Smooth muscle cell (in vitro differentiated cells): ENCODE data around the gene SHISA7. TPM values are rescaled to one million over a fixed set of nuclear protein-coding genes. Genes with fewer than 3 reads are reported as not detected.

ENCODE experiments used
- DNase-seq: peaks from one replicate; lab custom pipeline; 2025; ENCODE audit not compliant: unreplicated experiment; lab: John Stamatoyannopoulos, UW
- H2AFZ ChIP-seq: fragments of 200-600 bp; sonication (generic); 2 replicates; pipeline ENCODE4 v1.6.0; 2016; ENCODE audit warnings: antibody characterized with exemption, low read depth, mild to moderate bottlenecking
- H3F3A ChIP-seq: fragments of 200-600 bp; sonication (generic); 2 replicates; pipeline ENCODE4 v1.6.0; 2017; ENCODE audit warnings: antibody characterized with exemption, low read depth
- H3K27ac ChIP-seq: fragments of 200-600 bp; sonication (generic); 2 replicates; pipeline ENCODE4 v1.5.1; 2016; ENCODE audit warnings: low read depth, mild to moderate bottlenecking
- H3K27me3 ChIP-seq: fragments of 200-600 bp; sonication (generic); 2 replicates; pipeline ENCODE4 v1.6.1; 2016; ENCODE audit warnings: low read depth, mild to moderate bottlenecking
- H3K36me3 ChIP-seq: fragments of 200-600 bp; sonication (generic); 2 replicates; pipeline ENCODE4 v1.5.1; 2016; ENCODE audit warnings: low read depth
- H3K4me1 ChIP-seq: fragments of 200-600 bp; sonication (generic); 2 replicates; pipeline ENCODE4 v1.5.1; 2016; ENCODE audit warnings: low read depth
- H3K4me2 ChIP-seq: fragments of 200-600 bp; sonication (generic); 2 replicates; pipeline ENCODE4 v1.6.0; 2016; ENCODE audit warnings: mild to moderate bottlenecking
- H3K4me3 ChIP-seq: fragments of 200-600 bp; sonication (generic); 2 replicates; pipeline ENCODE4 v1.5.1; 2016; ENCODE audit warnings: mild to moderate bottlenecking
- H3K79me2 ChIP-seq: fragments of 200-600 bp; sonication (generic); 2 replicates; pipeline ENCODE4 v1.6.0; 2016; ENCODE audit warnings: low read depth, mild to moderate bottlenecking
- H3K9ac ChIP-seq: fragments of 200-600 bp; sonication (generic); 2 replicates; pipeline ENCODE4 v1.6.0; 2016; ENCODE audit warnings: low read depth
- H3K9me3 ChIP-seq: fragments of 200-600 bp; sonication (generic); replicated peaks from 2 replicates; pipeline ENCODE4 v1.5.1; 2016; ENCODE audit warnings: low read depth
- H4K20me1 ChIP-seq: fragments of 200-600 bp; sonication (generic); 2 replicates; pipeline ENCODE4 v1.6.0; 2016; ENCODE audit warnings: low read depth
- CTCF ChIP-seq: fragments of 200-600 bp; sonication (generic); IDR thresholded peaks from 2 replicates; pipeline ENCODE4 v1.5.1; 2017; ENCODE audit warnings: borderline replicate concordance, mild to moderate bottlenecking, antibody characterized with exemption; ENCODE audit not compliant: insufficient read depth, poor library complexity, severe bottlenecking
- WGBS: methylation state at CpG from one replicate; pipeline ENCODE4 v1.1.7; 2016; ENCODE audit warnings: low lambda C conversion rate; 5-methylcytosine and 5-hydroxymethylcytosine counted together
- polyA plus RNA-seq: library from polyadenylated mRNA; unstranded; fragments of >200 nt; fragmentation: Nextera tagmentation; extraction: Ambion mirVana; gene quantifications from 2 replicates; pipeline ENCODE4 v1.2.1, GENCODE V29; 2016
- total RNA-seq: library from RNA; depleted of rRNA; stranded (reverse); fragments of >200 nt; gene quantifications from 2 replicates; pipeline ENCODE4 v1.2.3, GENCODE V29; 2014

SHISA7 gene
- total and polyA plus RNA-seq, 2 experiments from 2014 or later, result not detected

GRCh38 chr19:55473225-55474012, 30.3 kb upstream of the SHISA7 start:
- no peak for TF ChIP-seq CTCF
- Histone ChIP-seq H2AFZ (no peak overlapping the region), H4K20me1 (no peaks in the 10 kb centered on the region), H3K9ac (no peak overlapping the region), H3K4me1 (peaks cover 16% of the 10 kb centered on the region), H3F3A (no peaks in the 10 kb centered on the region), H3K79me2 (peaks cover 10% of the 10 kb centered on the region), H3K4me3 (no peak overlapping the region), H3K4me2 (no peak overlapping the region), H3K27ac (peak overlapping the region; percentile 47), H3K36me3 (no peaks in the 10 kb centered on the region), H3K27me3 (no peaks in the 10 kb centered on the region), H3K9me3 (no peaks in the 10 kb centered on the region)
- no peak for DNase-seq
- 57% methylated on average over 16 of the region's 16 CpGs for WGBS

GRCh38 chr19:55472463-55472862, 29.4 kb upstream of the SHISA7 start:
- Histone ChIP-seq H3K36me3 (no peaks in the 10 kb centered on the region), H2AFZ (no peak overlapping the region), H3K9ac (no peak overlapping the region), H3K27me3 (no peaks in the 10 kb centered on the region), H3K9me3 (no peaks in the 10 kb centered on the region), H3K4me1 (peaks cover 10% of the 10 kb centered on the region), H4K20me1 (no peaks in the 10 kb centered on the region), H3K27ac (no peak overlapping the region), H3K4me3 (no peak overlapping the region), H3F3A (peaks cover under 1% of the 10 kb centered on the region), H3K79me2 (peaks cover 2% of the 10 kb centered on the region), H3K4me2 (no peak overlapping the region)
- 85% methylated on average over 8 of the region's 8 CpGs for WGBS
- no peak for TF ChIP-seq CTCF
- DNase-seq, result no peak

- Histone ChIP-seq H3F3A (peaks cover 8% of the 10 kb centered on the region), H3K79me2 (no peaks in the 10 kb centered on the region), H3K9ac (no peak overlapping the region), H3K36me3 (no peaks in the 10 kb centered on the region), H3K4me1 (peaks cover 7% of the 10 kb centered on the region), H3K9me3 (no peaks in the 10 kb centered on the region), H4K20me1 (no peaks in the 10 kb centered on the region), H3K27me3 (no peaks in the 10 kb centered on the region), H3K4me3 (no peak overlapping the region), H3K27ac (no peak overlapping the region), H2AFZ (no peak overlapping the region), H3K4me2 (no peak overlapping the region)
- no peak for TF ChIP-seq CTCF
- 94% methylated on average over 13 of the region's 13 CpGs for WGBS
- no peak for DNase-seq
Measured at GRCh38 chr19:55471266-55471665, 28.2 kb upstream of the SHISA7 start.

- no peak overlapping the region for H3K9ac ChIP-seq
- 24% methylated on average over 4 of the region's 4 CpGs for WGBS
- no peaks in the 10 kb centered on the region for H3K4me1 ChIP-seq
- H3K27ac ChIP-seq, result no peak overlapping the region
- no peak overlapping the region for H2AFZ ChIP-seq
- H3K4me2 ChIP-seq, result peak overlapping the region; percentile 52
- DNase-seq, result no peak
- H3K36me3 ChIP-seq, result no peaks in the 10 kb centered on the region
- peaks cover 8% of the 10 kb centered on the region for H3K27me3 ChIP-seq
- no peaks in the 10 kb centered on the region for H3K79me2 ChIP-seq
- TF ChIP-seq CTCF, result no peak
- H3K4me3 ChIP-seq, result no peak overlapping the region
- H3K9me3 ChIP-seq, result no peaks in the 10 kb centered on the region
- H4K20me1 ChIP-seq, result no peaks in the 10 kb centered on the region
- H3F3A ChIP-seq, result peaks cover 12% of the 10 kb centered on the region
Measured at GRCh38 chr19:55468054-55468393, 24.9 kb upstream of the SHISA7 start.
